Measurements from ENCODE around the gene DMTF1. TPM values are rescaled to one million over a fixed set of nuclear protein-coding genes. Genes with fewer than 3 reads are reported as not detected.
"Not testable (repeated sequence)": the region's sequence is repeated elsewhere in the genome, so short reads cannot be mapped to it uniquely, and the experiment has no call there.

Gene DMTF1
- total and polyA plus RNA-seq, 8 donors, result 18.6 to 54.2 (median 27.8) TPM

DNA sequence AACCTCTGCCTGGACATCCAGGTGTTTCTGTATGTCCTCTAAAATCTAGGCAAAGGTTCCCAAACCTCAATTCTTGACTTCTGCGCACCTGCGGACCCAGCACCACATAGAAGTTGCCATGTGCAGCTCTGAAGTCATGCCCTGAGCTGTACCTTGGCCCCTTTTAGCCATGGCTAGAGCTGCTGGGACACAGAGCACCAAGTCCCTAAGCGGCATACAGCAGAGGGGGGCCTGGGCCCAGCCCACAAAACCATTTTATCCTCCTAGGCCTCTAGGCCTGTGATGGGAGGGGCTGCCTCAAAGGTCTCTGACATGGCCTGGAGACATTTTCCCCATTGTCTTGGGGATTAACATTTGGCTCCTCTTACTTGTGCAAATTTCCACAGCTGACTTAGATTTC is 52.7 kb downstream of the DMTF1 start:
- H3K36me3 ChIP-seq, result no peaks in the 10 kb centered on the region
- H3K27ac ChIP-seq, result no peak overlapping the region
- ATAC-seq (no peak), DNase-seq (no peak), FAIRE-seq (no peak)
- no peaks in the 10 kb centered on the region for H3K27me3 ChIP-seq
- no peaks in the 10 kb centered on the region for H3K9me3 ChIP-seq
- no peak overlapping the region for H3K4me3 ChIP-seq
- intact Hi-C loops (cut with DNase I), result no loop called here
- WGBS, 2 donors, result 63 to 65% methylated on average over 3 of the region's 3 CpGs
- TF ChIP-seq, protein P1, sequence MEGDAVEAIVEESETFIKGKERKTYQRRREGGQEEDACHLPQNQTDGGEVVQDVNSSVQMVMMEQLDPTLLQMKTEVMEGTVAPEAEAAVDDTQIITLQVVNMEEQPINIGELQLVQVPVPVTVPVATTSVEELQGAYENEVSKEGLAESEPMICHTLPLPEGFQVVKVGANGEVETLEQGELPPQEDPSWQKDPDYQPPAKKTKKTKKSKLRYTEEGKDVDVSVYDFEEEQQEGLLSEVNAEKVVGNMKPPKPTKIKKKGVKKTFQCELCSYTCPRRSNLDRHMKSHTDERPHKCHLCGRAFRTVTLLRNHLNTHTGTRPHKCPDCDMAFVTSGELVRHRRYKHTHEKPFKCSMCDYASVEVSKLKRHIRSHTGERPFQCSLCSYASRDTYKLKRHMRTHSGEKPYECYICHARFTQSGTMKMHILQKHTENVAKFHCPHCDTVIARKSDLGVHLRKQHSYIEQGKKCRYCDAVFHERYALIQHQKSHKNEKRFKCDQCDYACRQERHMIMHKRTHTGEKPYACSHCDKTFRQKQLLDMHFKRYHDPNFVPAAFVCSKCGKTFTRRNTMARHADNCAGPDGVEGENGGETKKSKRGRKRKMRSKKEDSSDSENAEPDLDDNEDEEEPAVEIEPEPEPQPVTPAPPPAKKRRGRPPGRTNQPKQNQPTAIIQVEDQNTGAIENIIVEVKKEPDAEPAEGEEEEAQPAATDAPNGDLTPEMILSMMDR (IDR thresholded peaks at IDR 0.05), result no peak
- H3K4me1 ChIP-seq, result peaks cover 0 to 7% (median 4%) of the 10 kb centered on the region in 3 donors

DNA sequence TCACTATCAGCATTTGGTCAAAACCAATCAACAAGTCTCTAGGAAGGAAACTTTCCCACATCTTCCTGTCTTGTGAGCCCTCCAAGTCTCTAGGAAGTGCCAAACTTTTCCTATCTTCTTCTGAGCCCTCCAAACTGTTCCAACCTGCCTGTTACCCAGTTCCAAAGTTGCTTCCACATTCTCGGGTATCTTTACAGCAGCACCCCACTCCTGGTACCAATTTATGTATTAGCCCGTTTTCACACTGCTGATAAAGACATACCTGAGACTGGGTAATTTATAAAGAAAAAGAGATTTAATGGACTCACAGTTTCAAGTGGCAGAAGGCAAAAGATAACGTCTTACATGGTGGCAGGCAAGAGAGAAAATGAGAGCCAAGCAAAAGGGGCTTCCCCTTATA is 53.4 kb downstream of the DMTF1 start:
- ATAC-seq; H3K4me3 ChIP-seq; FAIRE-seq; H3K9me3 ChIP-seq; intact Hi-C loops (cut with DNase I); H3K4me1 ChIP-seq; H3K27ac ChIP-seq; DNase-seq; H3K36me3 ChIP-seq; H3K27me3 ChIP-seq: not testable (repeated sequence)
- 94 to 96% methylated on average over 3 of the region's 3 CpGs for WGBS, 2 donors

DNA sequence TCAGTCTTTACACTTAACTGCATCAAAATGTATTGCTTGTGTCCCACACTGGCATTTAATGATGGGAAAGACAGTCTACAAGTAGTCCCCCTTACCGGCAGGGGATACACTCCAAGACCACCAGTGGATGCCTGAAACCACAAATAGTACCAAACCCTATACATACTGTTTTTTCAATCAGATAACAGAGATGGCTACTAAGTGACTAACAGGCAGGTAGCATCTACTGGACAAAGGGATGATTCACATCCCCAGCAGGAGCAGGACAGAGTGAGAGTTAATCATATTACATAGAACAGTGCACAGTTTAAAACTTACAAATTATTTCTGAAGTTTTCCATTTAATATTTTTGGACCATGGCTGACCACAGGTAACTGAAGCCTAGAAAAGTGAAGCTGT is 54.1 kb downstream of the DMTF1 start:
- TF ChIP-seq, protein P1 (IDR thresholded peaks at IDR 0.05), result no peak
- 96 to 100% methylated on average over 1 of the region's 1 CpG for WGBS, 2 donors
- peaks cover 0 to 7% (median 4%) of the 10 kb centered on the region in 3 donors for H3K4me1 ChIP-seq
- no peak overlapping the region for H3K27ac ChIP-seq
- ATAC-seq (no peak), DNase-seq (no peak), FAIRE-seq (no peak)
- no peak overlapping the region for H3K4me3 ChIP-seq
- H3K27me3 ChIP-seq, result no peaks in the 10 kb centered on the region
- H3K9me3 ChIP-seq, result no peaks in the 10 kb centered on the region
- intact Hi-C loops (cut with DNase I), result no loop called here
- no peaks in the 10 kb centered on the region for H3K36me3 ChIP-seq

DNA sequence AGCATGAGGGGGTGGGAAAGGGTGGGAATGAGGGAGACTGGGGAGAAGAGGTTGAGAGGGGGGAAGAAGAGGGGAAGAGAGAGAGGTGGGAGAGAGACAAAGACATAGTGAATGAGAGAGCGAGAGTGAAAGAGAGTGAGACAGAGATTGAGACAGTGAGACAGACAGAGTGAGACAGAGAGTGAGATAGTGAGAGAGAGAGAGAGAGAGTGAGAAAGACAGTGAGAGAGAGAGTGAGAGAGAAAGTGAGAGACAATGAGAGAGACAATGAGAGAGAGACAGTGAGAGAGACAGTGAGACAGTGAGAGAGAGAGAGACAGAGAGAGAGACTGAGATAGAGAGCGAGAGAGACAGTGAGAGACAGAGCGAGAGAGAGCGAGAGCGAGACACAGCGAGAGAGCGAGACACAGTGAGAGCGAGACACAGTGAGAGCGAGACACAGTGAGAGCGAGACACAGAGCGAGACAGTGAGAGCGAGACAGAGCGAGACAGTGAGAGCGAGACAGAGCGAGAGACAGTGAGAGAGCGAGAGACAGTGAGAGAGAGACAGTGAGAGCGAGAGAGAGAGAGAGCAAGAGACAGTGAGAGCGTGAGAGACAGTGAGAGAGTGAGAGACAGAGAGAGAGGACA is 57.2 kb downstream of the DMTF1 start:
- H3K4me1 ChIP-seq, result no peaks in the 10 kb centered on the region
- WGBS, 2 donors, result 91% methylated on average over 18 of the region's 18 CpGs
- no peaks in the 10 kb centered on the region for H3K27me3 ChIP-seq
- H3K9me3 ChIP-seq, result no peaks in the 10 kb centered on the region
- TF ChIP-seq, protein P1 (IDR thresholded peaks at IDR 0.05), result no peak
- no peak overlapping the region for H3K4me3 ChIP-seq
- ATAC-seq, result no peak
- no peak overlapping the region for H3K27ac ChIP-seq
- no peak for DNase-seq
- H3K36me3 ChIP-seq, result no peaks in the 10 kb centered on the region
- intact Hi-C loops (cut with DNase I), result no loop called here
- FAIRE-seq, result no peak

DNA sequence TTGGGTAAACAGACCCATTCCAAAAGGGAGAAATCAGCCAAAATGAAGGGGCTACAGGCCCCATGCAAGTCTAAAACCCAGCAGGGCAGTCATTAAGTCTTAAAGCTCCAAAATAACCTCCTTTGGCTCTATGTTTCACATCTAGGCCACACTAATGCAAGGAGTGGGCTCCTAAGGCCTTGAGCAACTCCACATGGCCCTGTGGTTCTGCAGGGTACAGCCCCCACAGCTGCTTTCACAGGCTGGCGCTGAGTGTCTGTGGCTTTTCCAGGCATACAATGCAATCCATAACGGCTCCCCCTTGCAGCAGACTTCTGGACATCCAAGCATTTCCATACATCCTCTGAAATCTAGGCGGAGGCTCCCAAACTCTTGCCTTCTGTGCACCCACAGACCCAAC is 58.3 kb downstream of the DMTF1 start:
- ATAC-seq (no peak), FAIRE-seq (no peak), DNase-seq (no peak)
- Histone ChIP-seq H3K4me3 (no peak overlapping the region), H3K36me3 (no peaks in the 10 kb centered on the region), H3K27ac (no peak overlapping the region), H3K9me3 (no peaks in the 10 kb centered on the region), H3K4me1 (no peaks in the 10 kb centered on the region), H3K27me3 (no peaks in the 10 kb centered on the region)
- intact Hi-C loops (cut with DNase I), result no loop called here
- TF ChIP-seq, protein P1 (IDR thresholded peaks at IDR 0.05), result no peak
- WGBS, 2 donors, result 88 to 95% methylated on average over 3 of the region's 3 CpGs
